GM12878 (cell line): ENCODE results near the gene COMMD10. TPM values are rescaled to one million over a fixed set of nuclear protein-coding genes. Genes with fewer than 3 reads are reported as not detected.

ENCODE experiments used
- ATAC-seq: fragments of 200-7000 bp; cut with Tn5 transposase; 3 replicates; pipeline ENCODE4 v1.9.1; 2020; ENCODE audit warnings: mild to moderate bottlenecking, moderate library complexity
- BruUV-seq: library from RNA; stranded (reverse); fragments of 400-500 nt; replicated peaks from 2 replicates; lab custom pipeline; 2021; lab: Mats Ljungman, UMichigan
- CTCF ChIA-PET: fragments of 300-600 bp; sonication (Branson Sonifier 250); formaldehyde crosslinking; extraction: SDS; loops from one replicate; lab custom pipeline; 2021; ENCODE audit warnings: inconsistent platforms; lab: Yijun Ruan, JAX
- POLR2A ChIA-PET: fragments of 350-600 bp; formaldehyde crosslinking; extraction: SDS; loops from one replicate; lab custom pipeline; 2021; ENCODE audit warnings: inconsistent platforms; lab: Charles Lee
- RAD21 ChIA-PET: fragments of 300-600 bp; sonication (Branson Sonifier 250); formaldehyde crosslinking; loops from one replicate; lab custom pipeline; 2023; ENCODE audit warnings: antibody characterized with exemption; ENCODE audit not compliant: unreplicated experiment; lab: Charles Lee
- SMC1A ChIA-PET: fragments of 300-600 bp; sonication (Branson Sonifier 250); formaldehyde crosslinking; loops from one replicate; lab custom pipeline; 2023; ENCODE audit not compliant: unreplicated experiment, uncharacterized antibody; lab: Charles Lee
- DNase-seq: peaks from one replicate; pipeline ENCODE4 v3.0.0-alpha.2; 2011; ENCODE audit warnings: low read depth, low spot score
- FAIRE-seq: peaks from 3 replicates; lab custom pipeline; 2011; peaks lifted over from hg19 to GRCh38; lab: Jason Lieb, UNC
- H2AFZ ChIP-seq: 2 replicates; pipeline ENCODE4 v1.6.0; 2011; ENCODE audit warnings: low read depth, low read length, control low read depth; ENCODE audit not compliant: control insufficient read depth
- H3K27ac ChIP-seq: 2 replicates; pipeline ENCODE4 v1.5.1; 2011; ENCODE audit warnings: control low read depth; ENCODE audit not compliant: control insufficient read depth, insufficient read depth
- H3K27me3 ChIP-seq, 2 experiments: replicated peaks in 1 of 2; 2 replicates each; pipeline versions ENCODE4 v1.6.0 to v1.6.1; 2011; ENCODE audit warnings: low read length in 1 of 2; ENCODE audit not compliant: control insufficient read depth in 2 of 2, insufficient read depth in 2 of 2
- H3K36me3 ChIP-seq, 2 experiments: 2 replicates each; pipeline ENCODE4 v1.5.1; 2011; ENCODE audit warnings: low read length in 1 of 2; ENCODE audit not compliant: control insufficient read depth in 2 of 2, insufficient read depth in 2 of 2
- H3K4me1 ChIP-seq: 2 replicates; pipeline ENCODE4 v1.6.1; 2011; ENCODE audit warnings: mild to moderate bottlenecking, low read length, moderate library complexity, mixed read lengths; ENCODE audit not compliant: control insufficient read depth, insufficient read depth
- H3K4me2 ChIP-seq: 2 replicates; pipeline ENCODE4 v1.6.0; 2011; ENCODE audit warnings: control low read depth; ENCODE audit not compliant: control insufficient read depth, insufficient read depth
- H3K4me3 ChIP-seq: fragments of 200-600 bp; sonication (generic); 2 replicates; pipeline ENCODE4 v1.5.1; 2016
- H3K79me2 ChIP-seq: 2 replicates; pipeline ENCODE4 v1.6.0; 2011; ENCODE audit warnings: low read length; ENCODE audit not compliant: control insufficient read depth, insufficient read depth
- H3K9ac ChIP-seq: 2 replicates; pipeline ENCODE4 v1.8.0; 2011; ENCODE audit warnings: low read length, control low read depth, mixed read lengths; ENCODE audit not compliant: control insufficient read depth, insufficient read depth
- H3K9me3 ChIP-seq: replicated peaks from 3 replicates; pipeline ENCODE4 v1.5.1; 2011; ENCODE audit warnings: mild to moderate bottlenecking, low read length; ENCODE audit not compliant: control insufficient read depth, insufficient read depth
- H4K20me1 ChIP-seq: 2 replicates; pipeline ENCODE4 v1.6.0; 2011; ENCODE audit not compliant: control insufficient read depth, insufficient read depth
- BCL11A ChIP-seq: IDR thresholded peaks from 2 replicates; pipeline ENCODE4 v1.6.1; 2011; ENCODE audit warnings: low read depth, low read length
- BRCA1 ChIP-seq: IDR thresholded peaks from 2 replicates; pipeline ENCODE4 v1.6.1; 2011; ENCODE audit warnings: low read depth, low read length, improper control_type of control experiment
- FOXM1 ChIP-seq: IDR thresholded peaks from 2 replicates; pipeline ENCODE4 v1.6.1; 2012; ENCODE audit warnings: low read depth, mild to moderate bottlenecking, inconsistent platforms, low read length, moderate library complexity
- HDGF ChIP-seq: fragments of 450-650 bp; IDR thresholded peaks from 2 replicates; pipeline ENCODE4 v1.6.1; 2016; ENCODE audit warnings: antibody characterized with exemption
- MEF2B ChIP-seq: fragments of 450-650 bp; IDR thresholded peaks from 2 replicates; pipeline ENCODE4 v1.6.1; 2018; ENCODE audit warnings: mild to moderate bottlenecking, moderate library complexity; ENCODE audit not compliant: partially characterized antibody, poor library complexity, severe bottlenecking
- MTA3 ChIP-seq: IDR thresholded peaks from 2 replicates; pipeline ENCODE4 v1.6.1; 2012; ENCODE audit warnings: low read length, inconsistent platforms, borderline replicate concordance
- NFYA ChIP-seq: IDR thresholded peaks from 2 replicates; pipeline ENCODE4 v1.6.1; 2011; ENCODE audit warnings: low read depth, mild to moderate bottlenecking, low read length, improper control_type of control experiment, borderline replicate concordance
- NR2F1 ChIP-seq: fragments of 450-650 bp; conservative IDR thresholded peaks from 2 replicates; pipeline ENCODE4 v1.6.1; 2017; ENCODE audit warnings: mild to moderate bottlenecking
- RAD51 ChIP-seq: fragments of 450-650 bp; IDR thresholded peaks from 2 replicates; pipeline ENCODE4 v1.6.1; 2016; ENCODE audit warnings: moderate library complexity, mild to moderate bottlenecking, inconsistent platforms
- RCOR1 ChIP-seq: conservative IDR thresholded peaks from 2 replicates; pipeline ENCODE4 v1.6.1; 2012; ENCODE audit warnings: low read depth, low read length, improper control_type of control experiment
- SIX5 ChIP-seq: IDR thresholded peaks from 2 replicates; pipeline ENCODE4 v1.6.1; 2011; ENCODE audit warnings: mild to moderate bottlenecking, low read depth, low read length, moderate library complexity; ENCODE audit not compliant: severe bottlenecking
- SMAD5 ChIP-seq: IDR thresholded peaks from 2 replicates; pipeline ENCODE4 v1.6.1; 2016; ENCODE audit warnings: antibody characterized with exemption, low read depth
- SPI1 ChIP-seq: IDR thresholded peaks from 2 replicates; pipeline ENCODE4 v1.6.1; 2011; ENCODE audit warnings: low read depth, mild to moderate bottlenecking, low read length, moderate library complexity, borderline replicate concordance; ENCODE audit not compliant: insufficient read depth
- STAT1 ChIP-seq: fragments of 450-650 bp; conservative IDR thresholded peaks from 2 replicates; pipeline ENCODE4 v1.6.1; 2014; ENCODE audit warnings: antibody characterized with exemption, mild to moderate bottlenecking
- ZNF274 ChIP-seq: IDR thresholded peaks from one replicate; pipeline ENCODE4 v1.8.0; 2011; ENCODE audit not compliant: insufficient read length, insufficient read depth
- ZNF622 ChIP-seq: fragments of 450-650 bp; IDR thresholded peaks from 2 replicates; pipeline ENCODE4 v1.6.1; 2017; ENCODE audit warnings: mild to moderate bottlenecking, inconsistent platforms
- WGBS: methylation state at CpG from one replicate; pipeline ENCODE4 v1.1.6; 2016; ENCODE audit warnings: low lambda C conversion rate; ENCODE audit not compliant: insufficient replicate concordance, insufficient coverage; ENCODE audit errors: missing lambda C conversion rate; 5-methylcytosine and 5-hydroxymethylcytosine counted together
- in situ Hi-C: fragments of 300-500 bp; cut with MboI; formaldehyde crosslinking; loops from 9 replicates; pipeline ENCODE4 v1.14.3; 2018; ENCODE audit warnings: mixed read lengths
- intact Hi-C: fragments of 100-400 bp; cut with micrococcal nuclease; formaldehyde crosslinking; loops from one replicate; pipeline ENCODE4 v1.14.2; 2022; ENCODE audit not compliant: unreplicated experiment
- polyA plus RNA-seq, 11 experiments: library from polyadenylated mRNA; depleted of rRNA in 4 of 11; unstranded in 6 of 11; stranded (reverse) in 5 of 11; fragments of >200 nt; fragmentation: Nextera tagmentation in 4 of 11; fragmentation: Illumina TruSeq in 1 of 11; extraction: Ambion mirVana in 4 of 11; extraction: Trizol in 1 of 11; gene quantifications; 1 replicate in 1 of 11; 2 replicates in 10 of 11; pipeline versions ENCODE4 v1.2.1 to v1.2.3, GENCODE V29; 2011 to 2016; ENCODE audit warnings: inconsistent platforms in 2 of 11, missing spikeins in 2 of 11, low read depth in 1 of 11
- total RNA-seq, 4 experiments: library from RNA; depleted of rRNA in 3 of 4; stranded (reverse); fragments of >200 nt in 3 of 4; fragmentation: Illumina TruSeq in 1 of 4; extraction: Trizol in 1 of 4; gene quantifications; 2 replicates each; pipeline versions ENCODE4 v1.2.1 to v1.2.3, GENCODE V29; 2013 to 2021
- TF ChIP-seq, protein P1 (sequence below): IDR thresholded peaks from 2 replicates; pipeline ENCODE4 v1.6.1; 2011; ENCODE audit warnings: low read depth, low read length, improper control_type of control experiment, borderline replicate concordance
- TF ChIP-seq, protein P2 (sequence below): IDR thresholded peaks from 2 replicates; pipeline ENCODE4 v1.6.1; 2012; ENCODE audit warnings: low read length, inconsistent platforms

The COMMD10 gene
- total and polyA plus RNA-seq, 10 of the 15 experiments (the other 5 are each of a cell fraction or from before 2014, with no cell fraction given): 19.6 to 98.7 (median 28.0) TPM

DNA sequence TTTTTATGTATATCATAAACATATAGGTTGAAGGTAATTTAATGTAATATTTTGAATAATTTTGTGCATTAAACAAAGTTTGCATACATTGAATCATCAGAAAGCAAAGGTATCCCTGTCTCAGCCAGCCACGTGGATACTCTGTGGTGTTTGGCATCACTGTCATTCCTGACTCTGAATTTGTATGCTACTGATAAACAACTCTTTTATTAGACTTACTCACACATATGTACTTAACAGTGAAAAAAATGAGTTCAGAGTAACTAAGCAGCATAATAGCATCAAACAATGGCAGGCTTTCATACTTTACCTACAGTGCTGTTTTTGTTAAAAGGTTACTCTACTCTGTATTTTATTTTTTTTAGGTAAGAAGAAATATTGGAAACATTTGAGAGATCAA lies 171.9 kb downstream of the COMMD10 start:
- in situ Hi-C loops: no loop called here
- no TSS peak for BruUV-seq

DNA sequence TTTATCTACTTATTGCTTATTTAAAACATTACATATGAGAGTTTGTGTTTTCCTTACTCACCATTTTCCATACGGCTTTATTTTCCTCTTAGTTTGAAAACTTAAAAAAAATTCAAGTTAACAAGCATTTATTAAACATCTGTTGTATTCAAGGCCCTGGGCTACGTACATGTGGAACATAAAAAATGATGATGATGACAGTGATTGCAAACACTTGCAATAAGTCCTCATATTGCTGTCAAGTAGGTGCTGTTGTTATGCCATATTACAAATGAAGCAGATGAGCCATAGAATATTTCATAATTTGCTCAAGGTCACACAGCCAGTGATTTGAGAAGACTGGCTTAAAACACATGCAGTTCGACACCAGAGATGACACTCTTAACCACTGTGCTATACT lies 180.6 kb downstream of the COMMD10 start:
- no peak overlapping the region for H2AFZ ChIP-seq
- BruUV-seq: no TSS peak
- ChIA-PET RAD21 (no interaction called here), SMC1A (no interaction called here), POLR2A (no interaction called here), CTCF (no interaction called here)
- intact Hi-C loops: no loop called here
- H3K4me2 ChIP-seq: no peak overlapping the region
- in situ Hi-C loops: no loop called here
- 100% methylated on average over 3 of the region's 3 CpGs for WGBS
- no peaks in the 10 kb centered on the region for H3K27me3 ChIP-seq
- ATAC-seq: no peak
- TF ChIP-seq BRCA1 (no peak), SMAD5 (no peak), RCOR1 (no peak), FOXM1 (no peak), ZNF622 (no peak), ZNF274 (no peak), SIX5 (no peak), HDGF (no peak)
- TF ChIP-seq, protein P1, sequence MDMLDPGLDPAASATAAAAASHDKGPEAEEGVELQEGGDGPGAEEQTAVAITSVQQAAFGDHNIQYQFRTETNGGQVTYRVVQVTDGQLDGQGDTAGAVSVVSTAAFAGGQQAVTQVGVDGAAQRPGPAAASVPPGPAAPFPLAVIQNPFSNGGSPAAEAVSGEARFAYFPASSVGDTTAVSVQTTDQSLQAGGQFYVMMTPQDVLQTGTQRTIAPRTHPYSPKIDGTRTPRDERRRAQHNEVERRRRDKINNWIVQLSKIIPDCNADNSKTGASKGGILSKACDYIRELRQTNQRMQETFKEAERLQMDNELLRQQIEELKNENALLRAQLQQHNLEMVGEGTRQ: no peak
- no peaks in the 10 kb centered on the region for H4K20me1 ChIP-seq
- no peak overlapping the region for H3K27ac ChIP-seq
- no peaks in the 10 kb centered on the region for H3K4me1 ChIP-seq
- no peaks in the 10 kb centered on the region for H3K9me3 ChIP-seq
- no peaks in the 10 kb centered on the region for H3K36me3 ChIP-seq
- no peak for FAIRE-seq
- no peaks in the 10 kb centered on the region for H3K79me2 ChIP-seq
- no peak overlapping the region for H3K9ac ChIP-seq
- no peak overlapping the region for H3K4me3 ChIP-seq
- DNase-seq: no peak

More for the DNA sequence above, 171.9 kb downstream of the COMMD10 start:
- Histone ChIP-seq H3K27me3 (no peaks in the 10 kb centered on the region), H3K9ac (no peak overlapping the region), H3K4me1 (no peaks in the 10 kb centered on the region), H3K4me3 (no peak overlapping the region), H2AFZ (no peak overlapping the region), H4K20me1 (no peaks in the 10 kb centered on the region), H3K9me3 (no peaks in the 10 kb centered on the region), H3K79me2 (no peaks in the 10 kb centered on the region), H3K27ac (no peak overlapping the region), H3K4me2 (no peak overlapping the region), H3K36me3 (no peaks in the 10 kb centered on the region)
- RAD21 ChIA-PET: no interaction called here
- FAIRE-seq (no peak), DNase-seq (no peak), ATAC-seq (no peak)
- SMC1A ChIA-PET: interaction anchor here (0.7 kb wide), 1 partner anchor 81 kb away, joined by 3 read pairs; no protein-coding TSS in a partner anchor
- intact Hi-C loops: no loop called here
- WGBS: 54% methylated on average over 1 of the region's 1 CpG
- CTCF ChIA-PET: no interaction called here
- no peak for TF ChIP-seq NFYA
- no peak for TF ChIP-seq NR2F1
- TF ChIP-seq SPI1: no peak
- no peak for TF ChIP-seq STAT1
- TF ChIP-seq RAD51: no peak
- TF ChIP-seq MEF2B: no peak
- TF ChIP-seq MTA3: no peak
- TF ChIP-seq BCL11A: no peak
- TF ChIP-seq, protein P2, sequence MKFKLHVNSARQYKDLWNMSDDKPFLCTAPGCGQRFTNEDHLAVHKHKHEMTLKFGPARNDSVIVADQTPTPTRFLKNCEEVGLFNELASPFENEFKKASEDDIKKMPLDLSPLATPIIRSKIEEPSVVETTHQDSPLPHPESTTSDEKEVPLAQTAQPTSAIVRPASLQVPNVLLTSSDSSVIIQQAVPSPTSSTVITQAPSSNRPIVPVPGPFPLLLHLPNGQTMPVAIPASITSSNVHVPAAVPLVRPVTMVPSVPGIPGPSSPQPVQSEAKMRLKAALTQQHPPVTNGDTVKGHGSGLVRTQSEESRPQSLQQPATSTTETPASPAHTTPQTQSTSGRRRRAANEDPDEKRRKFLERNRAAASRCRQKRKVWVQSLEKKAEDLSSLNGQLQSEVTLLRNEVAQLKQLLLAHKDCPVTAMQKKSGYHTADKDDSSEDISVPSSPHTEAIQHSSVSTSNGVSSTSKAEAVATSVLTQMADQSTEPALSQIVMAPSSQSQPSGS: no peak
- POLR2A ChIA-PET: no interaction called here
